Panc1 (cell line): ENCODE measurements around the gene DPYSL5. TPM values are rescaled to one million over a fixed set of nuclear protein-coding genes. Genes with fewer than 3 reads are reported as not detected.

Experiments used
- ATAC-seq: fragments of 200-7000 bp; cut with Tn5 transposase; 2 replicates; pipeline ENCODE4 v1.9.1; 2020; ENCODE audit warnings: mild to moderate bottlenecking, moderate library complexity
- BruUV-seq: library from RNA; stranded (reverse); fragments of 400-500 nt; replicated peaks from 2 replicates; lab custom pipeline; 2021; lab: Mats Ljungman, UMichigan
- CTCF ChIA-PET: fragments of 300-600 bp; sonication (Branson Sonifier 250); formaldehyde crosslinking; loops from one replicate; lab custom pipeline; 2022; ENCODE audit warnings: antibody characterized with exemption; lab: Charles Lee
- POLR2A ChIA-PET: fragments of 300-600 bp; sonication (Branson Sonifier 250); formaldehyde crosslinking; loops from one replicate; lab custom pipeline; 2022; ENCODE audit warnings: antibody characterized with exemption; lab: Charles Lee
- DNase-seq: peaks from one replicate; pipeline ENCODE4 v3.0.0-alpha.2; 2010; ENCODE audit warnings: low read depth, low spot score
- H3K27ac ChIP-seq: 2 replicates; pipeline ENCODE4 v1.5.1; 2011; ENCODE audit warnings: mild to moderate bottlenecking, low read length, inconsistent platforms
- H3K27me3 ChIP-seq: fragments of 200-500 bp; sonication (Bioruptor generic); 2 replicates; pipeline ENCODE4 v1.6.0; 2014; ENCODE audit warnings: low read length, inconsistent platforms; ENCODE audit not compliant: control insufficient read depth, insufficient read depth
- H3K36me3 ChIP-seq: fragments of 200-500 bp; sonication (Bioruptor generic); 2 replicates; pipeline ENCODE4 v1.5.1; 2014; ENCODE audit warnings: inconsistent platforms, mild to moderate bottlenecking, low read length, moderate library complexity; ENCODE audit not compliant: control insufficient read depth, insufficient read depth
- H3K4me1 ChIP-seq: 2 replicates; pipeline ENCODE4 v1.5.1; 2011; ENCODE audit warnings: inconsistent platforms, mild to moderate bottlenecking, low read length, moderate library complexity; ENCODE audit not compliant: control insufficient read depth, insufficient read depth
- H3K4me3 ChIP-seq, 2 experiments: 2 replicates each; pipeline ENCODE4 v1.5.1; 2011 to 2012; ENCODE audit warnings: low read depth in 2 of 2, low read length in 2 of 2, mild to moderate bottlenecking in 2 of 2, inconsistent platforms in 1 of 2, moderate library complexity in 1 of 2
- H3K9me3 ChIP-seq: fragments of 200-500 bp; sonication (Bioruptor generic); 2 replicates; pipeline ENCODE4 v1.5.1; 2014; ENCODE audit warnings: low read depth, mild to moderate bottlenecking, inconsistent platforms, low read length, moderate library complexity; ENCODE audit not compliant: control insufficient read depth, insufficient read depth
- POLR2AphosphoS5 ChIP-seq: IDR thresholded peaks from 2 replicates; pipeline ENCODE4 v1.6.1; 2012; ENCODE audit warnings: mild to moderate bottlenecking, low read depth, low read length, moderate library complexity
- SIN3A ChIP-seq: IDR thresholded peaks from 2 replicates; pipeline ENCODE4 v1.6.1; 2012; ENCODE audit warnings: low read depth, mild to moderate bottlenecking, low read length, moderate library complexity, borderline replicate concordance; ENCODE audit not compliant: insufficient read depth
- TCF7L2 ChIP-seq: IDR thresholded peaks from 2 replicates; pipeline ENCODE4 v1.6.1; 2011; ENCODE audit warnings: mild to moderate bottlenecking, low read depth, low read length, inconsistent platforms
- in situ Hi-C: cut with HindIII; loops from 2 replicates; pipeline ENCODE4 v1.10.0; 2016; ENCODE audit warnings: low sequenced_read_pairs, low pct_unique_long_range_greater_than_20kb
- intact Hi-C: fragments of 100-400 bp; cut with micrococcal nuclease; formaldehyde crosslinking; loops from one replicate; pipeline ENCODE4 v1.10.0; 2022; ENCODE audit not compliant: unreplicated experiment
- total RNA-seq: library from RNA; stranded (reverse); gene quantifications from one replicate; pipeline ENCODE4 v1.2.1, GENCODE V29; 2021; ENCODE audit not compliant: unreplicated experiment
- TF ChIP-seq, protein P1 (sequence below), 2 experiments: IDR thresholded peaks; 2 replicates each; pipeline ENCODE4 v1.6.1; 2011 to 2012; ENCODE audit warnings: low read depth in 2 of 2, control low read depth in 1 of 2, low read length in 1 of 2, mild to moderate bottlenecking in 1 of 2, moderate library complexity in 1 of 2; ENCODE audit not compliant: insufficient read depth in 1 of 2
- TF ChIP-seq, protein P2 (sequence below): fragments of 450-650 bp; IDR thresholded peaks from 2 replicates; pipeline ENCODE4 v1.5.1; 2017; ENCODE audit warnings: mild to moderate bottlenecking

DPYSL5 gene
- total RNA-seq, 1 experiment from 2014 or later = 0.31 TPM

DNA sequence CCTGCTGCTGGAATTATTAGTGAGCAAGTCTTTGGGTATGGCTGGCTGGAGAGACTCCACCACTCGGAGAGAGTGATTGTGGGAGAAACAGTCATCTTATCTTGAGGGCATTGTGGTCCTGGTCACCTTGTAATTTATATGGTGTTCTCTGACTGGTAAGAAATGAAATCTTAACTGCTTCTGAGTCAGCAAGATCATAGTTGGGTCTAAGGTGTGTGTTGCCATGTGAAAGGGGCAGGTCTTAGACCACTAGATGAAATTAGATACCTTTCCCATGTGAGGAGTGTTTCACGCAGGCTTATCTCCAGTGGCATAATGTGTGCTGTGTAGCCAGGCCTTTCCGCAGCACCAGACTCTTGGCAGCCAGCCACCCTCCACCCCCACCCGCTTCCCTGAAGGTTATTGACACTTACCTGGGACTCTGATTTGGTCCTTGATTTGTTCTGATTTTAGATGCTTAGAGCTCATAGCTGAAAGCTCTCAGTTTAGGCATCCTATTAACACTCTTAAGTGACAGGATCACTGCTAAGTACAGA lies 130.2 kb downstream of the DPYSL5 start:
- ChIA-PET CTCF (interaction anchor here (0.6 kb wide), 1 partner anchor 17 kb away, joined by 4 read pairs; no protein-coding TSS in a partner anchor), POLR2A (interaction anchor here (0.7 kb wide), 1 partner anchor 14 kb away, joined by 4 read pairs; no protein-coding TSS in a partner anchor)
- Histone ChIP-seq H3K27ac (no peak overlapping the region), H3K9me3 (no peaks in the 10 kb centered on the region), H3K4me3 (no peak overlapping the region), H3K36me3 (no peaks in the 10 kb centered on the region), H3K27me3 (no peaks in the 10 kb centered on the region), H3K4me1 (peaks cover 8% of the 10 kb centered on the region)
- intact Hi-C loops = no loop called here
- in situ Hi-C loops = no loop called here
- no TSS peak for BruUV-seq
- ATAC-seq (no peak), DNase-seq (no peak)
- TF ChIP-seq, protein P1, sequence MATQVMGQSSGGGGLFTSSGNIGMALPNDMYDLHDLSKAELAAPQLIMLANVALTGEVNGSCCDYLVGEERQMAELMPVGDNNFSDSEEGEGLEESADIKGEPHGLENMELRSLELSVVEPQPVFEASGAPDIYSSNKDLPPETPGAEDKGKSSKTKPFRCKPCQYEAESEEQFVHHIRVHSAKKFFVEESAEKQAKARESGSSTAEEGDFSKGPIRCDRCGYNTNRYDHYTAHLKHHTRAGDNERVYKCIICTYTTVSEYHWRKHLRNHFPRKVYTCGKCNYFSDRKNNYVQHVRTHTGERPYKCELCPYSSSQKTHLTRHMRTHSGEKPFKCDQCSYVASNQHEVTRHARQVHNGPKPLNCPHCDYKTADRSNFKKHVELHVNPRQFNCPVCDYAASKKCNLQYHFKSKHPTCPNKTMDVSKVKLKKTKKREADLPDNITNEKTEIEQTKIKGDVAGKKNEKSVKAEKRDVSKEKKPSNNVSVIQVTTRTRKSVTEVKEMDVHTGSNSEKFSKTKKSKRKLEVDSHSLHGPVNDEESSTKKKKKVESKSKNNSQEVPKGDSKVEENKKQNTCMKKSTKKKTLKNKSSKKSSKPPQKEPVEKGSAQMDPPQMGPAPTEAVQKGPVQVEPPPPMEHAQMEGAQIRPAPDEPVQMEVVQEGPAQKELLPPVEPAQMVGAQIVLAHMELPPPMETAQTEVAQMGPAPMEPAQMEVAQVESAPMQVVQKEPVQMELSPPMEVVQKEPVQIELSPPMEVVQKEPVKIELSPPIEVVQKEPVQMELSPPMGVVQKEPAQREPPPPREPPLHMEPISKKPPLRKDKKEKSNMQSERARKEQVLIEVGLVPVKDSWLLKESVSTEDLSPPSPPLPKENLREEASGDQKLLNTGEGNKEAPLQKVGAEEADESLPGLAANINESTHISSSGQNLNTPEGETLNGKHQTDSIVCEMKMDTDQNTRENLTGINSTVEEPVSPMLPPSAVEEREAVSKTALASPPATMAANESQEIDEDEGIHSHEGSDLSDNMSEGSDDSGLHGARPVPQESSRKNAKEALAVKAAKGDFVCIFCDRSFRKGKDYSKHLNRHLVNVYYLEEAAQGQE (IDR thresholded peaks at IDR 0.05; ENCODE audit: insufficient read depth in 1 of 2, low read depth in 2 of 2, low read length in 1 of 2) = no peak
- TF ChIP-seq SIN3A (no peak), POLR2AphosphoS5 (no peak), TCF7L2 (no peak)
- TF ChIP-seq, protein P2, sequence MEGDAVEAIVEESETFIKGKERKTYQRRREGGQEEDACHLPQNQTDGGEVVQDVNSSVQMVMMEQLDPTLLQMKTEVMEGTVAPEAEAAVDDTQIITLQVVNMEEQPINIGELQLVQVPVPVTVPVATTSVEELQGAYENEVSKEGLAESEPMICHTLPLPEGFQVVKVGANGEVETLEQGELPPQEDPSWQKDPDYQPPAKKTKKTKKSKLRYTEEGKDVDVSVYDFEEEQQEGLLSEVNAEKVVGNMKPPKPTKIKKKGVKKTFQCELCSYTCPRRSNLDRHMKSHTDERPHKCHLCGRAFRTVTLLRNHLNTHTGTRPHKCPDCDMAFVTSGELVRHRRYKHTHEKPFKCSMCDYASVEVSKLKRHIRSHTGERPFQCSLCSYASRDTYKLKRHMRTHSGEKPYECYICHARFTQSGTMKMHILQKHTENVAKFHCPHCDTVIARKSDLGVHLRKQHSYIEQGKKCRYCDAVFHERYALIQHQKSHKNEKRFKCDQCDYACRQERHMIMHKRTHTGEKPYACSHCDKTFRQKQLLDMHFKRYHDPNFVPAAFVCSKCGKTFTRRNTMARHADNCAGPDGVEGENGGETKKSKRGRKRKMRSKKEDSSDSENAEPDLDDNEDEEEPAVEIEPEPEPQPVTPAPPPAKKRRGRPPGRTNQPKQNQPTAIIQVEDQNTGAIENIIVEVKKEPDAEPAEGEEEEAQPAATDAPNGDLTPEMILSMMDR = no peak

DNA sequence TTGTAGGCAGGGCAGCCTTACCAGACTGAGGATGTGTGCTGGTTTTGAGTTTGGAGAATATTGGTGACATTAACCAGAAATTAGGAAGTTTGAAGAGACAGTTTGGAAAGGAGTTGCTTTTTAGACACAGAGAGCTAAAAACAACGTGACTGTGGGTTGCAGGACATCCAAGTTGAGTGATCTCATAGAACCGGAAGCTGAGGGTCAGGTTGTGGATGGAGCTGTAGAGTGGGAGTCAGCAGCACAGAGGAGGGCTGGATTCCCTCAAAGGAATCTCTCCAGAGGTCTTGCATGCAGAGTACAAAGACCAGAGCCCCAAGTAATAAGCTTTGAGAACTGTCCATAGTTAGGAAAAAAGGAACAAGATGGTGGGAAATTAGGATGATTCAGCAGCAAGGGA lies 131.8 kb downstream of the DPYSL5 start:
- no TSS peak for BruUV-seq

More for the DNA sequence above, 131.8 kb downstream of the DPYSL5 start:
- in situ Hi-C loops (no loop called here), intact Hi-C loops (no loop called here)
- ATAC-seq (no peak), DNase-seq (no peak)
- POLR2A ChIA-PET = no interaction called here
- Histone ChIP-seq H3K4me1 (peaks cover 8% of the 10 kb centered on the region), H3K27me3 (no peaks in the 10 kb centered on the region), H3K4me3 (no peak overlapping the region), H3K27ac (no peak overlapping the region), H3K36me3 (no peaks in the 10 kb centered on the region), H3K9me3 (no peaks in the 10 kb centered on the region)
- CTCF ChIA-PET = no interaction called here
- TF ChIP-seq, protein P2 = no peak
- no peak for TF ChIP-seq SIN3A
- TF ChIP-seq, protein P1 (IDR thresholded peaks at IDR 0.05; ENCODE audit: insufficient read depth in 1 of 2, low read depth in 2 of 2, low read length in 1 of 2) = no peak
- no peak for TF ChIP-seq TCF7L2
